GM10248 (cell line): ENCODE data around the gene KIAA0513.

Experiments used
- CTCF ChIA-PET: fragments of 300-600 bp; sonication (Branson Sonifier 250); formaldehyde crosslinking; extraction: SDS; loops from one replicate; lab custom pipeline; 2021; ENCODE audit warnings: antibody characterized with exemption; lab: Yijun Ruan, JAX
- POLR2A ChIA-PET: fragments of 350-650 bp; sonication (Branson Sonifier 250); formaldehyde crosslinking; extraction: SDS; loops from one replicate; lab custom pipeline; 2020; ENCODE audit warnings: antibody characterized with exemption; lab: Yijun Ruan, JAX
- DNase-seq: peaks from one replicate; pipeline ENCODE4 v3.0.0; 2012; ENCODE audit errors: extremely low spot score
- CTCF ChIP-seq: IDR thresholded peaks from 2 replicates; pipeline ENCODE4 v1.5.1; 2012; ENCODE audit warnings: mild to moderate bottlenecking, low read depth; ENCODE audit errors: extremely low read depth, missing control alignments, control extremely low read depth

Gene KIAA0513

GRCh38 chr16:85074225-85074914 lies 46.8 kb downstream of the KIAA0513 start:
- POLR2A ChIA-PET: no interaction called here
- TF ChIP-seq CTCF: no peak
- no peak for DNase-seq
- CTCF ChIA-PET: interaction anchor here (1.2 to 1.9 kb wide), 2 partner anchors 12 to 13 kb away, joined by 3 to 11 read pairs; no protein-coding TSS in a partner anchor

GRCh38 chr16:85075236-85075924 lies 47.8 kb downstream of the KIAA0513 start:
- TF ChIP-seq CTCF: no peak
- ChIA-PET POLR2A (no interaction called here), CTCF (interaction anchor here (1.2 to 1.5 kb wide), 3 partner anchors 10 to 11 kb away, joined by 3 to 10 read pairs (median 6); no protein-coding TSS in a partner anchor)
- DNase-seq: no peak

- no peak for TF ChIP-seq CTCF
- CTCF ChIA-PET: interaction anchor here (0.8 to 1.9 kb wide), 3 partner anchors 8 to 106 kb away, joined by 4 to 8 read pairs (median 6); no protein-coding TSS in a partner anchor
- DNase-seq: no peak
- POLR2A ChIA-PET: no interaction called here
Measured at GRCh38 chr16:85077039-85077438, 49.4 kb downstream of the KIAA0513 start.

- POLR2A ChIA-PET: no interaction called here
- CTCF ChIA-PET: interaction anchor here (0.8 to 1.9 kb wide), 2 partner anchors 9 to 106 kb away, joined by 4 to 8 read pairs; no protein-coding TSS in a partner anchor
- no peak for TF ChIP-seq CTCF
- no peak for DNase-seq
Measured at GRCh38 chr16:85077576-85078125, 50.1 kb downstream of the KIAA0513 start.

GRCh38 chr16:85078226-85078625 lies 50.6 kb downstream of the KIAA0513 start:
- no peak for TF ChIP-seq CTCF
- CTCF ChIA-PET: interaction anchor here (1.9 kb wide), 1 partner anchor 9 kb away, joined by 8 read pairs; no protein-coding TSS in a partner anchor
- DNase-seq: no peak
- POLR2A ChIA-PET: no interaction called here

- no peak for TF ChIP-seq CTCF
- POLR2A ChIA-PET: no interaction called here
- CTCF ChIA-PET: interaction anchor here (1.9 kb wide), 1 partner anchor 8 kb away, joined by 8 read pairs; no protein-coding TSS in a partner anchor
- DNase-seq: no peak
Measured at GRCh38 chr16:85078952-85079351, 51.4 kb downstream of the KIAA0513 start.
